CD4-positive, alpha-beta T cell (primary cell): ENCODE data around the gene MYO9B. TPM values are rescaled to one million over a fixed set of nuclear protein-coding genes. Genes with fewer than 3 reads are reported as not detected.

Experiments used
- ATAC-seq: fragments of 200-7000 bp; cut with Tn5 transposase; one replicate; pipeline ENCODE4 v1.10.0; 2022; ENCODE audit warnings: mild to moderate bottlenecking; ENCODE audit not compliant: poor library complexity
- CTCF ChIA-PET: fragments of 350-600 bp; sonication (Branson Sonifier 250); formaldehyde crosslinking; loops from one replicate; lab custom pipeline; 2021; ENCODE audit warnings: antibody characterized with exemption, inconsistent platforms; lab: Charles Lee
- POLR2A ChIA-PET: fragments of 350-600 bp; sonication (Branson Sonifier 250); formaldehyde crosslinking; loops from one replicate; lab custom pipeline; 2021; ENCODE audit warnings: antibody characterized with exemption, inconsistent platforms; lab: Charles Lee
- DNase-seq, 14 experiments: peaks; one replicate each; pipeline ENCODE4 v3.0.0-alpha.2; 2013 to 2020; ENCODE audit warnings: mixed read lengths in 2 of 14
- H3K27ac ChIP-seq, 2 donors: one replicate each; pipeline versions ENCODE4 v1.5.1 to v1.7.0; 2013; ENCODE audit warnings: low read length in 2 of 2, low read depth in 1 of 2, mild to moderate bottlenecking in 1 of 2
- H3K27me3 ChIP-seq, 2 experiments: 1 replicate in 1 of 2; 2 replicates in 1 of 2; pipeline versions ENCODE4 v1.6.1 to v1.7.0; 2013; ENCODE audit warnings: low read length in 2 of 2, control low read depth in 1 of 2, mild to moderate bottlenecking in 1 of 2, moderate library complexity in 1 of 2; ENCODE audit not compliant: insufficient read depth in 2 of 2, control insufficient read depth in 1 of 2
- H3K36me3 ChIP-seq: one replicate; pipeline ENCODE4 v1.6.1; 2013; ENCODE audit warnings: low read length, control low read depth; ENCODE audit not compliant: insufficient read depth
- H3K4me1 ChIP-seq: one replicate; pipeline ENCODE4 v1.6.1; 2013; ENCODE audit warnings: low read length, control low read depth; ENCODE audit not compliant: insufficient read depth
- H3K4me3 ChIP-seq: one replicate; pipeline ENCODE4 v1.5.1; 2013; ENCODE audit warnings: mild to moderate bottlenecking, low read length, moderate library complexity
- H3K9me3 ChIP-seq, 2 experiments: 1 replicate in 1 of 2; 2 replicates in 1 of 2; pipeline versions ENCODE4 v1.6.1 to v1.7.0; 2013; ENCODE audit warnings: low read length in 2 of 2, mild to moderate bottlenecking in 2 of 2, control low read depth in 1 of 2, moderate library complexity in 1 of 2; ENCODE audit not compliant: control insufficient read depth in 1 of 2, insufficient read depth in 1 of 2
- H3K27ac Mint-ChIP-seq: one replicate; pipeline ENCODE4 v1.8.0; 2020; ENCODE audit warnings: mixed read lengths
- H3K27me3 Mint-ChIP-seq: one replicate; pipeline ENCODE4 v1.8.0; 2021; ENCODE audit warnings: mixed read lengths
- H3K36me3 Mint-ChIP-seq: one replicate; pipeline ENCODE4 v1.8.0; 2021; ENCODE audit warnings: low read depth, mixed read lengths
- H3K4me1 Mint-ChIP-seq: one replicate; pipeline ENCODE4 v1.8.0; 2021; ENCODE audit warnings: low read depth, mixed read lengths
- H3K4me3 Mint-ChIP-seq: one replicate; pipeline ENCODE4 v1.8.0; 2020; ENCODE audit warnings: mild to moderate bottlenecking, mixed read lengths
- H3K9me3 Mint-ChIP-seq: one replicate; pipeline ENCODE4 v1.8.0; 2020; ENCODE audit warnings: mixed read lengths
- intact Hi-C, 2 experiments: fragments of 100-400 bp; cut with DNase I in 1 of 2; cut with micrococcal nuclease in 1 of 2; formaldehyde crosslinking; loops; one replicate each; pipeline versions ENCODE4 v1.15.1 to v1.9.0; 2023 to 2025; cut with DNase I, micrococcal nuclease
- total RNA-seq, 174 experiments: library from RNA in 2 of 174; stranded (reverse) in 2 of 174; gene quantifications; one replicate each; pipeline ENCODE4 v1.2.3 and lab custom pipeline; 2021 to 2026
- TF ChIP-seq, protein P1 (sequence below): fragments of 200-600 bp; IDR thresholded peaks from one replicate; pipeline ENCODE4 v1.8.0; 2022; ENCODE audit warnings: antibody characterized with exemption, mild to moderate bottlenecking

The MYO9B gene
- total RNA-seq, 2 experiments from 2014 or later = 176 to 184 TPM

- Mint-ChIP-seq H3K9me3 (no peaks in the 10 kb centered on the region), H3K4me1 (peaks cover 11% of the 10 kb centered on the region), H3K27me3 (no peaks in the 10 kb centered on the region), H3K36me3 (peaks cover 63% of the 10 kb centered on the region), H3K27ac (no peak overlapping the region), H3K4me3 (no peak overlapping the region)
- POLR2A ChIA-PET = interaction anchor here (1.7 to 3.9 kb wide), 2 partner anchors 13 to 22 kb away, joined by 4 to 97 read pairs; partner anchors contain the start of gene OCEL1
- ATAC-seq = no peak
- Histone ChIP-seq H3K9me3 (no peaks in the 10 kb centered on the region), H3K27me3 (no peaks in the 10 kb centered on the region), H3K36me3 (peaks cover 53% of the 10 kb centered on the region), H3K4me1 (peaks cover 22% of the 10 kb centered on the region), H3K4me3 (no peak overlapping the region), H3K27ac (no peak overlapping the region)
- DNase-seq = no peak
- CTCF ChIA-PET = interaction anchor here (2.5 kb wide), 1 partner anchor 23 kb away, joined by 12 read pairs; no protein-coding TSS in a partner anchor
- intact Hi-C loops = no loop called here
- TF ChIP-seq, protein P1, sequence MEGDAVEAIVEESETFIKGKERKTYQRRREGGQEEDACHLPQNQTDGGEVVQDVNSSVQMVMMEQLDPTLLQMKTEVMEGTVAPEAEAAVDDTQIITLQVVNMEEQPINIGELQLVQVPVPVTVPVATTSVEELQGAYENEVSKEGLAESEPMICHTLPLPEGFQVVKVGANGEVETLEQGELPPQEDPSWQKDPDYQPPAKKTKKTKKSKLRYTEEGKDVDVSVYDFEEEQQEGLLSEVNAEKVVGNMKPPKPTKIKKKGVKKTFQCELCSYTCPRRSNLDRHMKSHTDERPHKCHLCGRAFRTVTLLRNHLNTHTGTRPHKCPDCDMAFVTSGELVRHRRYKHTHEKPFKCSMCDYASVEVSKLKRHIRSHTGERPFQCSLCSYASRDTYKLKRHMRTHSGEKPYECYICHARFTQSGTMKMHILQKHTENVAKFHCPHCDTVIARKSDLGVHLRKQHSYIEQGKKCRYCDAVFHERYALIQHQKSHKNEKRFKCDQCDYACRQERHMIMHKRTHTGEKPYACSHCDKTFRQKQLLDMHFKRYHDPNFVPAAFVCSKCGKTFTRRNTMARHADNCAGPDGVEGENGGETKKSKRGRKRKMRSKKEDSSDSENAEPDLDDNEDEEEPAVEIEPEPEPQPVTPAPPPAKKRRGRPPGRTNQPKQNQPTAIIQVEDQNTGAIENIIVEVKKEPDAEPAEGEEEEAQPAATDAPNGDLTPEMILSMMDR = no peak
Measured at GRCh38 chr19:17213334-17213733, 137.8 kb downstream of the MYO9B start.

- no peaks in the 10 kb centered on the region for H3K27me3 Mint-ChIP-seq
- intact Hi-C loops = loop anchor here (1.0 to 2.0 kb wide), 6 partner anchors 12 to 139 kb away; partner anchors contain the start of genes OCEL1 (in 2 of the 2), BABAM1 (in 1 of the 2), GTPBP3 (in 1 of the 2) and HAUS8 (in 1 of the 2)
- H3K27ac ChIP-seq = peak overlapping the region; percentile 74 to 97
- peaks cover 22% of the 10 kb centered on the region for H3K4me1 ChIP-seq
- H3K4me1 Mint-ChIP-seq = peaks cover 11% of the 10 kb centered on the region
- H3K9me3 Mint-ChIP-seq = no peaks in the 10 kb centered on the region
- H3K27me3 ChIP-seq = no peaks in the 10 kb centered on the region
- POLR2A ChIA-PET = interaction anchor here (0.5 to 3.9 kb wide), 21 partner anchors 9 to 1796 kb away, joined by 3 to 97 read pairs (median 5); partner anchors contain the start of genes AKAP8L, ANO8, BABAM1 and DDA1
- peak overlapping the region; percentile 93 for H3K4me3 ChIP-seq
- H3K36me3 Mint-ChIP-seq = peaks cover 56% of the 10 kb centered on the region
- CTCF ChIA-PET = interaction anchor here (1.0 to 2.5 kb wide), 3 partner anchors 21 to 147 kb away, joined by 3 to 12 read pairs (median 3); no protein-coding TSS in a partner anchor
- H3K36me3 ChIP-seq = peaks cover 47% of the 10 kb centered on the region
- peaks cover 0 to 5% of the 10 kb centered on the region in 2 experiments for H3K9me3 ChIP-seq
- peak in 1 of 14 experiments; percentile 28 for DNase-seq
- H3K27ac Mint-ChIP-seq = peak overlapping the region; percentile 94
- peak overlapping the region; percentile 88 for H3K4me3 Mint-ChIP-seq
- TF ChIP-seq, protein P1 = no peak
- no peak for ATAC-seq
Measured at GRCh38 chr19:17214508-17215126, 139.0 kb downstream of the MYO9B start.

GRCh38 chr19:17215127-17215971 lies 139.8 kb downstream of the MYO9B start, which contains the start of gene USE1:
Gene USE1 (plus strand): TSS chr19:17215357. CDS start chr19:17215406, 49 bp downstream.
- Histone ChIP-seq H3K4me3 (peak within 1 kb of the TSS; percentile 93), H3K27ac (peak within 1 kb of the TSS; percentile 74 to 97), H3K9me3 (peaks cover 0 to 5% of the 10 kb centered on the region in 2 experiments), H3K27me3 (no peaks in the 10 kb centered on the region), H3K4me1 (peaks cover 22% of the 10 kb centered on the region), H3K36me3 (peaks cover 42% of the 10 kb centered on the region)
- intact Hi-C loops = loop anchor here (1.0 to 2.0 kb wide), 6 partner anchors 11 to 140 kb away; partner anchors contain the start of genes OCEL1 (in 2 of the 2), BABAM1 (in 1 of the 2), GTPBP3 (in 1 of the 2) and HAUS8 (in 1 of the 2)
- ATAC-seq (peak; percentile 98), DNase-seq (peak; percentile 80 to 95 (median 85))
- Mint-ChIP-seq H3K27me3 (no peaks in the 10 kb centered on the region), H3K4me1 (peaks cover 11% of the 10 kb centered on the region), H3K27ac (peak within 1 kb of the TSS; percentile 94), H3K9me3 (no peaks in the 10 kb centered on the region), H3K36me3 (peaks cover 52% of the 10 kb centered on the region), H3K4me3 (peak within 1 kb of the TSS; percentile 88)
- POLR2A ChIA-PET = interaction anchor here (0.6 to 3.9 kb wide), 21 partner anchors 9 to 1796 kb away, joined by 3 to 97 read pairs (median 5); partner anchors contain the start of genes AKAP8L, ANO8, BABAM1 and DDA1
- CTCF ChIA-PET = interaction anchor here (1.0 to 2.5 kb wide), 3 partner anchors 21 to 148 kb away, joined by 3 to 12 read pairs (median 3); no protein-coding TSS in a partner anchor
- TF ChIP-seq, protein P1 = no peak
